Liver (tissue), 3 donors: ENCODE measurements around the gene CAPN10.

Source experiments
- GABPA ChIP-seq, 2 donors: IDR thresholded peaks in 1 of 2; conservative IDR thresholded peaks in 1 of 2; 2 replicates each; pipeline ENCODE4 v1.6.1; 2016; ENCODE audit warnings: antibody characterized with exemption in 2 of 2, mild to moderate bottlenecking in 1 of 2, moderate library complexity in 1 of 2
- TF ChIP-seq, protein P1 (sequence below): IDR thresholded peaks from 2 replicates; pipeline ENCODE4 v1.6.1; 2016; ENCODE audit warnings: antibody characterized with exemption
- TF ChIP-seq, protein P2 (sequence below): fragments of 150-350 bp; IDR thresholded peaks from 2 replicates; pipeline ENCODE4 v1.5.1; 2017; ENCODE audit warnings: improper control_type of control experiment, low read depth, low read length; ENCODE audit not compliant: missing input control
- donor health status: healthy.
- donor health status: healthy.

DNA sequence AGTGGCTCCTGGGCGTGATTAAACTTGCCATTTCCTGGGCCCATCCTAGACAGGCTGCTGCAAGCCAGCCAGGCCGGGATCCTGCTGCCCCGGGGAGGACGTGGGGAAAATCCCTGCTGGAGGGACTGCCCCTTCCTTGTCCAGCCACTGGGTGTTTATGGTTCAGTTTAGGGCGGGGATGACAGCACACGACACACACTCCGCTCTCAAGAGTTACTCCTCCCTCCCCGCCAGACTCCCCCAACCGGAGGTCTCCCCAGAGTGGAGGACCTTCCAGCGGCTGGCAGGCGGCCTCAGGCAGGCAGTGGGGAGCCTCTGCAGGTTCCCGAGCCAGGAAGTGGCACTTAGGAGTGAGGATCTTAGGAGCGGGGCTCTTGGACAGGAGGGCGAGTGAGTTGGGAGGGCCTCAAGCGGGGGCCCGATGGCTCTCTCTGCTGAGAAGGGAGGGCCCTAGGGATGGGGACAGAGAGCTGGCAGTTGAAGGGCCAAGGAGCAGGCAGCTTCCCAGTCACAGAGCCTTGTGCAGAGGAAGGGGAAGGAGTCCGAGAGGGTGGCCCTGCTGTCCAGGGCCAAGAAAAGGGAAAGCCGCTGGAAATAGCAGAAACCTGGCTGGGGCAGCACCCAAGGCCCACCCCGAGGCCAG is 33.1 kb downstream of the CAPN10 start:
- TF ChIP-seq, protein P1, sequence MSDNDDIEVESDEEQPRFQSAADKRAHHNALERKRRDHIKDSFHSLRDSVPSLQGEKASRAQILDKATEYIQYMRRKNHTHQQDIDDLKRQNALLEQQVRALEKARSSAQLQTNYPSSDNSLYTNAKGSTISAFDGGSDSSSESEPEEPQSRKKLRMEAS, result no peak
- TF ChIP-seq GABPA (IDR thresholded peaks at IDR 0.05 in 1 of 2, conservative IDR thresholded peaks at IDR 0.05 in 1 of 2), result no peak
- TF ChIP-seq, protein P2, sequence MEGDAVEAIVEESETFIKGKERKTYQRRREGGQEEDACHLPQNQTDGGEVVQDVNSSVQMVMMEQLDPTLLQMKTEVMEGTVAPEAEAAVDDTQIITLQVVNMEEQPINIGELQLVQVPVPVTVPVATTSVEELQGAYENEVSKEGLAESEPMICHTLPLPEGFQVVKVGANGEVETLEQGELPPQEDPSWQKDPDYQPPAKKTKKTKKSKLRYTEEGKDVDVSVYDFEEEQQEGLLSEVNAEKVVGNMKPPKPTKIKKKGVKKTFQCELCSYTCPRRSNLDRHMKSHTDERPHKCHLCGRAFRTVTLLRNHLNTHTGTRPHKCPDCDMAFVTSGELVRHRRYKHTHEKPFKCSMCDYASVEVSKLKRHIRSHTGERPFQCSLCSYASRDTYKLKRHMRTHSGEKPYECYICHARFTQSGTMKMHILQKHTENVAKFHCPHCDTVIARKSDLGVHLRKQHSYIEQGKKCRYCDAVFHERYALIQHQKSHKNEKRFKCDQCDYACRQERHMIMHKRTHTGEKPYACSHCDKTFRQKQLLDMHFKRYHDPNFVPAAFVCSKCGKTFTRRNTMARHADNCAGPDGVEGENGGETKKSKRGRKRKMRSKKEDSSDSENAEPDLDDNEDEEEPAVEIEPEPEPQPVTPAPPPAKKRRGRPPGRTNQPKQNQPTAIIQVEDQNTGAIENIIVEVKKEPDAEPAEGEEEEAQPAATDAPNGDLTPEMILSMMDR, result no peak
